Activated T-helper 1 cell treated with Interleukin-2 at 50 U/mL for 16 hours (primary cell): ENCODE data around the gene MEF2B.
"Not testable (repeated sequence)": the region's sequence is repeated elsewhere in the genome, so short reads cannot be mapped to it uniquely, and the experiment has no call there.

Source experiments
- DNase-seq: peaks from one replicate; pipeline ENCODE4 v3.0.0-alpha.2; 2020; ENCODE audit warnings: low read depth

Gene MEF2B

DNA sequence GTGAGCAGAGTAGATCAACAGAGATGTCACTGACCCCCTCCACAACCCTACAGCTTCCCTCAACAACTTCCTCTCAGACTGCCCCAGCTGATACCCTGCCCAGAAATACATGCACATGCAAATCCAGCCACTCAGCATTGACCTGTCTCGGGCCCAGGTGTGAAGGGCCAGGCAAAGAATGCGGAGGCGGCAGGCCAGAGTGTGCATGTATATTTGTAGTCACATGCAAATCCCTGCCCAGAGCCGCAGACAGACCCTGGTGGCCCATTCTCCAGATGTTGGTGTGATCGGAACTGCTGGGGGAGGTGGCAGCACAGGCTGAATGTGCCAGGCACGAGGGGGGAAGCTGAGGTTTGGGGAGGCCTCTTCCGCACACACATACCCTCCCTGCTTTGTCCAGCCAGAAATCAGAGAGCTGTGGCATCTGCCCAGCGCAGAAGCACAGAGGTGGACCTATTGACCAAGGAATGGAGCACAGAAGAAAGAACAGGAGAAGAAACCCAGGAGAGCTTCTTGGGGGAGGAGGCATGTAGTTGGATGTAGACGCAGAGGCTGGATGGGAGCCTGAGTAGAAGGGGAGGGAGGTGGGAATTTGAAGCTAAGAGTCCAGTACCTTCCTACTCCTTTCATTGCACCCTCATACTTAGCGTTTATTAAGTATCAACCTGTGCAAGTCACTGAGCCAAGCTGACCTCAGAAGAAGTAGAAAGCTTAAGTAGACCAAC, 14.4 kb downstream of the MEF2B start:
- no peak for DNase-seq

DNA sequence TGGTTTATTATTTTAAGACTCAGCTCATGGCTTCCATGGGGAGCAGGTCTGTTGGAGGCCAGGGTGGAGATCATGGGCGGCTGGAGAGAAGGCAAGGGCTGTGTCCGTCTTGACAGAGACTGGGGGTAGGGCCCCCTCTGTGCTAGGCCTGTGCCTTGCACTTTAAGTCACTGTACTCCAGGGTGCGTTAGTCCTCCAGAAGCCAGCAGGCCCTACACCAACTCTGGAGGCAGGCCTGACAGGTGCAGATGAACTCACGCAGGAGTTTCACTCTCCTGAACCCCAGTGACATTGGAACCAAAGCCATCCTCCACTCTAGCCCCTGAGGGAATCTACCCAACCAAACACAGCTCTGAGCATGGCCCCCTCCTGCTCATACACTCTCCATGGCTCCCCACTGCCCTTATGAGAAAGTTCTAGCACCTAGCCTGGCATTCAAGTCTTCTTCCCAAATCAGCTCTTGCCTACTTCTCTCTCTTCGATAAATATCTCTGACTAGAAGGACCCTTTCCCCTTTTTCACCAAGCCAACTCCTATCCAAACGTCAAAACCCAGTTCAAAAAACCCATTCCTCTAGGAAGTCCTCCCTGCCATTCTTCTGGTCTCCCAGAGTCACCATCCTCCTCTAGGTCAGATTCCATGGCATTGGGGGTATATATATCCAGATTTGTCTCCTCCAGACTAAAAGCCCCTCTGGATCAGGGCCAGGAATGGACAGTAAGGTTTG, 15.1 kb downstream of the MEF2B start:
- no peak for DNase-seq

DNA sequence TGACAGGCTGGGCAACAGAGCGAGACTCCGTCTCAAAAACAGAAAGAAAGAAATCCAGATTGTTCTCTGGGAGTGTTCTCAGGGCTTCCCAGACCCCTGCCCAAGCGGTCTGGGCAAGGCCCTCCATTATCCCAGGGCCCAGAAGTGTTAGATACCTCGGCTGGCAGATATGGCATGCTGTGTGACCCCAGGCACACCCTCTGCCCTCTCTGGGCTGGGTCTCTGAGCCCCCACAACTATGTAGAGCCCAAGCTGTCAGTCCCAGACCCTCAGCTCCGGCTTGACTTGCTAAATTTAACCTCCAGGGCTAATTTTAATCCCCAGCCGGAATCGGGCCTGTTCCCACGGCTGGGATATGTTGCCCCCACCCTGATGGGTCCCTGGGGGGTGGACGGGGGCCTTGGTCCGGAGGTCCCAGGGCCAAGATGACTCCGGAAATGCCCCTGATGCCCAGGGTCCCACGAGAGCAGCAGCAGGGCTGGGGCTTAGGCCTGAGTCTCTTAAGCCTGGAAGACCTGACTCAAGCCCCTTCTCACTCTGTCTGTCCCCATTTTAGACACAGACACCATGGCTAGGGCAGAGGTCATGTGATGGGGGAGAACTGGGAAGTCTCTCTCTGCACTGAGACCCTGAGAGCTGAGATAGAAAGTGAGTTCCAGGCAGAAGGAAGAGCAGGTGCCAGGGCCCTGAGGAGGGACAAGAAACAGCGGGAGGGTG, 17.2 kb downstream of the MEF2B start:
- DNase-seq = no peak

DNA sequence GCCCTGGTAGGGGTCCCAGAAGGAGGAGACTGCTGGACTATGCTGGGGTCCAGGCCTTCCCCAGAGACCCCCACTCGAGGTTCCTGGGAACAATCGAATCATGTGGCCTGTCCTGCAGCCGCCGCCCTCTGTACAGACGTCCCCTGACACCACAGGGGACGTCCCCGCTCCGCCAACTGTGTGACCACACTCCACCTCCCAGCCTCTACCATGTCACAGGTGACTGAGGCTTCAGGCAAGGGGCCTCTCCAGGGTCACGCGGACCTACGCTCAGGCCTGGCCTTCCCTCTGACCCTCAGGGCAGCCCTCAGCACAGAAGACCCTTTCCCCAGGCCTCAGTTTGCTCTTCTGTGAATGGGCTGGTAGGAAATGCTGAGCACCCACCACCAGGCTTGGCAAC, 18.6 kb downstream of the MEF2B start:
- DNase-seq = no peak

DNA sequence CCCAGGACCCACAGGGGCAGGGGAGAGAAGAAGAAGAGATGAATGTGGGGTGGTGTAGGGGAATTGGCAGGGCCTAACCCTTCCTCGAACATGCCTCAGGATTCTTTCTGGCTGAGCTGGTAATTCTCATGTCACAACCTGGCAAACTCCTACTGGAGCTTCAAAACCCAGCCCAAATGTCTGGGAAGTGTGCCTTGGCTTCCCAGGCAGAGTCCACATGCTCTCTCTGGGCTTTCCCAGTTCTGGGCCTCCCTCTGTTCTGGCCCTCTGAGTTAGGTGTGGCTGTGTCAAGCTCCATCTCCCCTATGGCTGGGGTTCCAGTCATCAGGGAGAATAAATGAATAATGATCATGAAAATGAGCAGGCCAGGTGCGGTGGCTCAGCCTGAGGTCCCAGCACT, 20.6 kb downstream of the MEF2B start:
- no peak for DNase-seq

DNA sequence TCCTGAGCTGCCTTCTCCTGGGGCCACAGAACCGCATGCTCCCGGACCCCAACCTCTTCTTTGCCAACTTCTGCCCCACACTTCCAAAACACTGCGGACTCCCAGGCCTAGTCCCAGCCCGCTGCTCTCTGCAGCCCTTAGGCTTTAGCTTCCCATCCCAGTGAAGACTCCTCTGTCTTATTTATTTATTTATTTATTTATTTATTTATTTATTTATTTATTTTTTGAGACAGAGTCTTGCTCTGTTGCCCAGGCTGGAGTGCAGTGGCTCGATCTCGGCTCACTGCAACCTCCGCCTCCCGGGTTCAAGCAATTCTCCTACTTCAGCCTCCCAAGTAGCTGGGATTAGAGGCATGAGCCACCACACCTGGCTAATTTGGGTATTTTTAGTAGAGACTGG, 21.6 kb downstream of the MEF2B start:
- not testable (repeated sequence) for DNase-seq

DNA sequence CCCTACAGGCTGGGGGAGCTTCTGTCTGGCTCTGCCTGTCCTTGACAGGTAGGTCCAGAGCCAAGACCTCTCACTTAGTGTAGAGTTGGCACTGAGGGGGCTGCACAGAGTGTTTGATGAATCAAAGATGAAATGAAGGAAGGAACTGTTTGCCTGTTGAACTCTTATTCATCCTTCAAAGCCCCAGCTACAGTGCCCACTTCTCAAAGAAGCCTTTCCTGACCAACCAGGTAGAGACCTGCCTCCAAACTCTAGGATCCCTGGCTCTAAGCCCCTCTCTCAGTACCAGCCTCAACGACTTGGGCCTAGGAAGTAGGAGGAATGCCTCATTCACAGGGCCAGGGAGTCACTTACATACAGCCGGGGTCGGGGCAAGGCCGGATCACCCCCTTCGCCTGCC, 22.7 kb downstream of the MEF2B start:
- no peak for DNase-seq

DNA sequence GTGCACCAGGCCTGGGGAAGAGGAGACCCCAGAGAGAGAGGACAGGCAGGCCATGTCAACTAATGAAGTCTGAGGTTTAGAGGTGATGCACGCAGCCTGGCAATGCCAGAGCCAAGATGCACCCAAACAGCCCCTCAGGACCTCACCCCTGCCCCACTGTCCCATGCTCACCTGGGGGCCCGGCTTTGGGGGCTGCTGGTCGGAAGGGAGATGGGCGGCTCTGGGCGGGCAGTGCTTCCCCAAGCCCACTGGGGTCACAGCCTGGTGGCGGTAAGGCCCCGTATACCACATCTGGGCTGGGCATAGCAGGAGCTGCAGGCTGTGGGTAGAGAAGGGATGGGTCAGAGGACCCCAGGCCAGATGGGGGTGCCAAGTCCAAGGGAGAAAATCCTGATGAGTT, 23.2 kb downstream of the MEF2B start:
- no peak for DNase-seq

DNA sequence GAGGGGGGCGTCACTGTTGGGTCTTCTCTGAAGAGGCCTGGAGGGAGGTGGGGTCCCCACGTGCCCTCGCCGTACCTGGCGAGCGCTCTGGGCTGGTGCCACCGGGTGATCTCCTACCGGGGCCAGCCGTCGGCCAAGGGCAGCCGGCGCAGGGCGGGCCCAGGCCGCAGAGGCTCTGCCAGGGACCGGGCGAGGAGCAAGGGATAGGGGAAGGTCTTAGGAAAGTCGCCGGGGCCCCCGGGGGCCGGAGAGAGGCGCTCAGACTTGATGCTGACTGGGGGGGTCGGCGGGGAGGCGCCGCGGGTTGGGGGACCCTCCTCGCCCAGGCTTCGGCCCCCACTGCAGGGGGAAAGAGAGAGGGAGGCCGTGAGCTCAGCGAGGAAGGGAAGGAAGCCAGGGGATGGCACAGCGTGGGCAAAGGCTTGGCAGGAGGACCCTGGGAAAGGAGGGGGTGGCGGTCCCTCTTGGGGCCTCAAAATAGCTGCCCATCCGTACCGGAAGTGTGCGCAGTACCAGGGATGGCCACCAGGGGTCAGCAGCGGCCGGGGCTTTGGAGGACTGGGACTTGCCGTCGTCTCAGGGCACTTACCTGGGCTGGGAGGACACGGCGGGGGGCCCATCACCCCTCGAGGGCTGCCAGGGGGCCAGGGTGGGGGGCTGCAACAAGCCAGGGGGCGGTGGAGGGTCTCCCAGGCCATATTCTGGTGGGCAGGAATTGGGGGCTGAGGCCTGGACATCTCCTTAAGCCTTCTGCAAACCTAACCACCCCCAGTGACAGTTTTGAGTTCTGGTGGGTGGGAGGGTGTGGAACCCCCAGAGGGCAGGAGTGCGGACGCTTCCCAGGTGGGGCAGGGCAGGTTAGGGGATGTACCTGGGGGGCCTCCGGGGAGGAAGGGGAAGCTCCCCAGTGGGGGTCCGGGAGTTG, 24.1 kb downstream of the MEF2B start:
- DNase-seq = peak; percentile 78

DNA sequence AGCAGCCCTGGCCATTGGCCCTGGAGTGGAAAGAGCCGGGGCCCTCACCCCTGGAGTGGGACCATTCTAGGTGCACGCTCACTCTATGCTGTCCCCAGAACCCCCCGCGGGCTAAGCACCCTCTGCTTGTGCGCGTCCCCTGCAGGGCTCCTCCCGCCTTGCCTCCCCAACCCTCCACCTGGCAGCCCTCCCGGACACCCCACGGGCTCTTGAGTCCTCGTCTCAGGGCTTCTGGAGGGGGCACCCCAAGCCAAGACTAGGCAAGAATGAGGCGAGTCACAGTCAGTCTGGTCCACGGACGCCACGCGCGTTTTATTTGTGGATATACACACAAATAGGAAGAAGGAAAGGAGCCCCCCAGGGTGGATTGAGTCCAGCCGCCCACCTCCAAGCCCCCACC, 24.8 kb downstream of the MEF2B start:
- no peak for DNase-seq

DNA sequence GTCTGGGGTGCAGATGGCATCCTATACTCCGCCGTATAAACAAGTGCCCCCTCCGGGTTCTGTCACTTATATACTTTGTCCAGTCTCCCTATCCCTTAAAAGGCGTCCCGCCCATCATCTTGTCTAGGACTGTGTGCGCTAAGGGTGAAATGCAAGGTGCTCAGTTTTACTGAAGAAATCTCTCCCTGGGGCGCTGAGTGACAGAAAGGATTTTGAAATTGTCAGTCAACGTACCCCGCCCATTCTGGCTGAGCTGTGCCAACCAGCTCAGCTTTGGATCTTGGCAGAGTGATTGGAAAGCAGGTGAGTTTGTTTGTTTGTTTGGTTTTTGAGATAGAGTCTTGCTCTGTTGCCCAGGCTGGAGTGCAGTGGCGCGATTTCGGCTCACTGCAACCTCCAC, 27.7 kb downstream of the MEF2B start:
- no peak for DNase-seq

DNA sequence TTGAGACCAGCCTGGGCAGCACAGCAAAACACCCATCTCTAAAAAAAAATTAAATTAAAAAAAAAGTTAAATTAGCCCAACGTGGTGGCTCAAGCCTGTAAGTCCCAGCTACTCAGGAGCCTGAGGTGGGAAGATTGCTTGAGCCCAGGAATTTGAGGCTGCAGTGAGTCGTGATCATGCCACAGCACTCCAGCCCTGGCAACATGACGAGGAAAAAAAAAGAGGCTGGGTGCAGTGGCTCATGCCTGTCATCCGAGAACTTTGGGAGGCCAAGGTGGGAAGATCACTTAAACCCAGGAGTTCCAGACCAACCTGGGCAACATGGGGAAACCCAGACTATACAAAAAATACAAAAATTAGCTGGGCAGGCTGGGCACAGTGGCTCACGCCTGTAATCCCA, 29.6 kb downstream of the MEF2B start:
- DNase-seq = no peak

DNA sequence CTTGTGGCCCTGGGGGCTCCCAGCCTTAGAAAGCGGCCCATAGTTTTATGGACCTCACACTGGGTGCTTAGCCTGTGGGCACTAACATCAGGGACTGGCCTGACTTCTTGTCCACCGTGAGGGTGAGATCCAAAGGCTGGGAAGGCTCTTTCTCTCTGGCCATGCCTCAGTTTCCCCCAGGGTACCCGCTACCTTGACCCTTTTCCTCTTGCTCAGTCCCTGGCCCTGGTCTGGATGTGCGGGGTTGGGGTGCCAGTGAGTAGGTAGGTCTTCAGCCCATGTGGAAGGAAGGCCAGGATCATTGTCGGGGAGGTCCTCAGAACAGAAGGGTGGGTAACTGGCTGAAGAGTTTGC, 30.2 kb downstream of the MEF2B start:
- no peak for DNase-seq

DNA sequence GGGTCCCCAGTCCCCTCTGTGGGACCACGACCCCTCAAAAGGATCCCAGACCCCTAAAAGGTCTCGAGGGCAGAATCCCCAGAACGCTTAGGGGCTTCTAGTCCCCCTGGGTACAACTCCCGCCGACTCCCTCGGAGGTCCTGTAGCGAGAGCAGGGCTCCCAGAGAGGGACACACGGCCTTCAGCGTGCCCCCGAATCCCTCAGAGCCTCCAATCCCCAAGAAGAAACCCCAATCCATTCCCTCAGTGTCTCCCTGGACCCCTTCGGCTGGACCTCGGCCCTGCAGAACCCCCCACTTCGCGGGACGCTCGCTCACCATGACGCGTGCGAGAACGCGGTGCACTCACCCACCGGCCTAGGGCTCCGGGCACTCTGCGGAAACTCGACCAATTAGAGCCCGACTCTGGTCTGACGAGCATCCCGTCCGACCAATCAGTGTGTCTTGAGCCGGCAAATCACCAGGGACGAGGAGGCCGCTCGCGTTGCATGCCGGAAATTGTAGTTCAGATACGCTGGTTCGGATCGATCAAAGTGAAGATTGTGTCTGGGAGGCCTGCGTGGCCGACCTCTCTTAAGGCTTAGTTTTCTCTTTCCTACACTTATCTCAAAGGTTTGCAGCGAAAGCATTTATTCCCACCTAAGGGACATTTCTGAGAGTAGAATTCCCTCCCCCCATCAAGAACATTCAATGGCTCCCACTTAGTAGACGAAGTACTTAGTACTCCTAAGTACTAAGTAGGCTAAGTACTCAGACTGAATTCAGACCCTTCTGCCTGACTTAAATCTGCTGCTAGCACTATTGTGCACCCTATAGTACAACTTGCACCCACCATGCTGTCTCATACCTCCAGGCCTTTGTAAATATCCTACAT, 31.7 kb downstream of the MEF2B start, which contains the start of gene TMEM161A:
Gene TMEM161A, minus strand, starts transcription at position 370 of the 873 bp plus-strand sequence. Its CDS starts 50 bp downstream, at position 320.
- peak; percentile 91 for DNase-seq

DNA sequence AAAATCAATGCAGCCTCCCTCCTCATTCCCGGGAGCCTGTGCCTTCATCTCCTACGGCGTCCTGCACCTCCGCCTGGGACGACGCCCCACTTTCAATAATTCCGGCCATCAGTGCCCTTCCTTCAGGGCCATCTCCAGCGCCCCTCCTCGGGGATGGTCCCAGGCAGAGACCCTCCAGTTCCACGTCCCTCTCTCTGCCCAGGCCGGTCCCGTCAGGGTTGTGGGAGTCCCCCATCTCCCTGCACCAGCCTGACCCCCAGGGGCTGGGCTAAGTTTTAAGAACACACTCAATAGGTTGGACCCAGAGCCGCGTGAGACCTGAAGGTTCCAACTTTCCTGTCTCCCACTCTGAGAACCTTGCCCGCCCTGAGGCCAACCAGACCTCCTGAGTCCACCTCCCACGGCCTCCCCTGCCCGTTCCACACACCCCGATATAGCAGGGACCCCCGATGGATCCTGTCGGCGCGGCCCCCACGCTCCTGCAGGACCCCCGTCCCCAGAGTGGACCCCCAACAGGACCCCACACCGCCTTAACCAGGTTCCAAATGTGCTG, 32.4 kb downstream of the MEF2B start:
- no peak for DNase-seq

DNA sequence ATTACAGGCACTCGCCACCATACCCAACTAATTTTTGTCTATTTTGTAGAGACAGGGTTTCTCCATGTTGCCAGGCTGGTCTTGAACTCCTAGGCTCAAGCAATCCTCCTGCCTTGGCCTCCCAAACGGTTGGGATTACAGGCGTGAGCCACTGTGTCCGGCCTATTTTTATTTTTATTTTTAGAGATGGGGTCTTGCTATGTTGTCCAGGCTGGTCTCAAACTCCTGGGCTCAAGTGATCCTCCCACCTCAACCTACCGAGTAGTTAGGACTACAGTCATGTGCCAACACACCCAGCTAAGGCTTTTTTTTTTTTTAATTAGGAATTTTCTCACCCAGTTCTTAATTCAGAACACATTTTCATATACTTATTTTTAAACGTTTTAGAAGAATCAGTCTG, 34.4 kb downstream of the MEF2B start:
- DNase-seq = not testable (repeated sequence)

DNA sequence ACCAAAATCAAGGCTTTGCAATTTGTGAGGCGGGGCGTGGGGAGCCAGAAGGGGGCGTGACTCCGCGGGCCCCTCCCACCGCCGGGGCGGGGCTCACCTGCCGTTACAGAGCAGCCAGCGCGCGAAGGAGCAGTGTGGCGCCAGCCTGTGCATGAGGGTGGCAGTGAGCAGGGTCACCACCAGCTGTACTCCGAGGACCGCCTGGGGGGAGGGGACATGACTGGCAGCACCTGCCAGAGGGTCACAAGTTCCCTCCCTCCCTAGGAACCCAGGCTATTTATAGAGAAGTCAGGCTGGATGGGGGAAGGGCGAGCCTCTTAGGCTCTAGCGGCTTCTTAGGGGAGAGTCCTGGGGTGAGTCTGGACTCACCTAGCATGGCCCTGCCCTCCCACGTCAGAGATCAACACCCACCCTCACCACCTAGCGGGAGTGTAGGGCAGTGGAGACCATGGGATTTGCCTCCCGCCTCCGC, 35.3 kb downstream of the MEF2B start:
- no peak for DNase-seq

DNA sequence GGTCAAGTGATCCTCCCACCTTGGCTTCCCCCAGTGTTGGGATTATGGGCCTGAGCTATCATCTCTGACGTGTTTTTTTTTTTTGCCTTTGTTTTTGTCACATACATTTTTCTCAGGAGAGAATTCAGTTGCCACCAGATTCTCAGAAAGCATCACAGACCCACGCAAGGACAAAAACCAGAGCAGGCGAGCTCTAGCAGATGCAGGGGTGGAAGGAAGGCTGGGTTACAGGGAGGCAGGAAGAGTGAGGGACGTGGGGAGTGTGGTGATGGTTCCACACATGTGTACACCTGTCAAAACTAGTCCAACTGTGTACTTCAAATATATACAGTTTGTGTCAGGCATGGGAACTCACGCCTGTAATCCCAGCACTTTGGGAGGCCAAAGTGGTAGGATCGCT, 36.1 kb downstream of the MEF2B start:
- no peak for DNase-seq

DNA sequence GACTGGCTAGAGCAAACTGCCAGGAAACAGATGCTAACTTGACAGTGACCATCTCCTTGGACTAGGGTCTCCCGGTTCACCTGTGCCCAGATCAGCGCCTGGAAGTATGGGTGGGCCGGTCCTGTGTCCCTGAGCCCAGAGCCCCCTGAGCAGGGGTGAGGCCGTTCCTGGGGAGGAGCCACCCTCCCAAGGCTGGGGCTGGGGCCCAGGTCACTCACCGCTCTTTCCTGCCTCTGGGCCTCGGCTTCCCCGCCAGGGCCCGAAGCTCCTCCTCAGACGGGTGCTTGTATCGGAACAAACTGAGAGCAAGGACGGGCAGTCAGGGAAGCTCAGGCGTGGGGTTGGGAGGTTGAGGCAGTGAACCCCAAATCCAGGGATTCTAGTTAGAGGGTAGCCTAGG, 37.2 kb downstream of the MEF2B start:
- no peak for DNase-seq

DNA sequence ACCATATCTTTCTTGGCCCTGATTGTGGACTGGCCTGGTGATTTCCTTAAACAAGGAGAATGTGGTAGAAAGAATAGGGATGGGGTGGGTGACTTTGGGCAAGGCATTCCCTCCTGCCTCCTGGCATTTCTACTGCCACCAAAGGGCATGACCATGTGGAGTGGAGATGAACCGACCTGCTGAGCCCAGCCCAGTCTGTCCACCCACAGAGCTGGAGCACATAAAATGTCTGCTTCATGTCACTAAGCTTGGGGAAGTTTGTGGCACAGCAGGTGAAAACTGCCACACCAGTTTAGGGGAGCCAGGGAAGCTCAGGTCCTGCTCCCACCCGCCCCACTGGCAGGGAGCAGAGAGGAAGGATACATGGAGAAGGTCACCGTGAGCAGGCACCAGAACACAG, 38.1 kb downstream of the MEF2B start:
- no peak for DNase-seq

DNA sequence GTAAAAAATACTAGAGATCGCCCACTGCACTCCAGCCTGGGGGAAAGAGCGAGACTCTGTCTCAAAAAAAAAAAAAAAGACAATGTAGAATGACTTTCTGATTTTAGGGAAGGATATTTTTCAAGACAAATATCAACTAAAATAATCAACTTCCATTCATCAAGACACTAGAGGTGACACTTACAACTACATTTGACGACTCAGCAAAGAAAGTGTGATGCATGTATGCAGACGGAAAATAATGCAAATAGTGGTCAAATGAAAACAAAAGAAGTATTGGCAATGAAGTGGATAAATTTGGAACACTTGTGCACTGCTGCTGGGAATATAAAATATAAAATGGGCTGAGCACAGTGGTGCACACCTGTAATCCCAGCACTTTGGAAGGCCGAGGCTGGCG, 44.0 kb downstream of the MEF2B start:
- no peak for DNase-seq
